Body of pancreas (tissue), 4 donors: Measurements from ENCODE around the gene TEX48. TPM values are rescaled to one million over a fixed set of nuclear protein-coding genes. Genes with fewer than 3 reads are reported as not detected.

Source experiments
- ATAC-seq: fragments of 150-250 bp; one replicate; pipeline ENCODE4 v1.9.1; 2016
- DNase-seq, 4 donors: peaks; one replicate each; pipeline ENCODE4 v3.0.0-alpha.2; 2019
- H3K27ac ChIP-seq, 4 donors: fragments of 200-600 bp; sonication (generic); 1 replicate in 3 of 4; 2 replicates in 1 of 4; pipeline versions ENCODE4 v1.5.1 to v1.6.1; 2016 to 2019; ENCODE audit warnings: mild to moderate bottlenecking in 1 of 4, mixed read lengths in 1 of 4, moderate library complexity in 1 of 4
- H3K27me3 ChIP-seq, 2 donors: fragments of 200-600 bp; sonication (generic); one replicate each; pipeline ENCODE4 v1.6.0; 2016; ENCODE audit warnings: mild to moderate bottlenecking in 1 of 2
- H3K36me3 ChIP-seq, 2 donors: fragments of 200-600 bp; sonication (generic); replicated peaks in 1 of 2; 2 replicates each; pipeline ENCODE4 v1.5.1; 2016; ENCODE audit warnings: low read depth in 2 of 2; ENCODE audit not compliant: insufficient read depth in 1 of 2
- H3K4me1 ChIP-seq: fragments of 200-600 bp; sonication (generic); one replicate; pipeline ENCODE4 v1.6.0; 2016
- H3K4me3 ChIP-seq, 2 donors: fragments of 200-600 bp; sonication (generic); 1 replicate in 1 of 2; 2 replicates in 1 of 2; pipeline ENCODE4 v1.5.1; 2016 to 2019
- H3K9me3 ChIP-seq, 3 donors: fragments of 200-600 bp; sonication (generic); 1 replicate in 2 of 3; 2 replicates in 1 of 3; pipeline ENCODE4 v1.5.1; 2016
- CTCF ChIP-seq, 7 experiments: fragments of 450-650 bp in 4 of 7; fragments of 200-600 bp in 3 of 7; sonication (generic) in 3 of 7; IDR thresholded peaks; one replicate each; pipeline ENCODE4 v1.5.1; 2016 to 2019; ENCODE audit warnings: antibody characterized with exemption in 7 of 7
- POLR2A ChIP-seq, 3 donors: fragments of 450-650 bp; IDR thresholded peaks; one replicate each; pipeline ENCODE4 v1.6.1; 2016; ENCODE audit warnings: antibody characterized with exemption in 3 of 3, mild to moderate bottlenecking in 2 of 3
- WGBS, 2 donors: methylation state at CpG; one replicate each; pipeline ENCODE4 v1.1.5; 2017; 5-methylcytosine and 5-hydroxymethylcytosine counted together
- intact Hi-C: fragments of 100-400 bp; cut with DNase I; formaldehyde crosslinking; loops from one replicate; pipeline ENCODE4 v1.15.1; 2023
- total RNA-seq, 2 donors: library from RNA; depleted of rRNA; stranded (reverse); fragments of >200 nt; gene quantifications; one replicate each; pipeline ENCODE4 v1.1.0, GENCODE V29; 2016

TEX48 gene
- total RNA-seq, 2 donors from 2014 or later = not detected

DNA sequence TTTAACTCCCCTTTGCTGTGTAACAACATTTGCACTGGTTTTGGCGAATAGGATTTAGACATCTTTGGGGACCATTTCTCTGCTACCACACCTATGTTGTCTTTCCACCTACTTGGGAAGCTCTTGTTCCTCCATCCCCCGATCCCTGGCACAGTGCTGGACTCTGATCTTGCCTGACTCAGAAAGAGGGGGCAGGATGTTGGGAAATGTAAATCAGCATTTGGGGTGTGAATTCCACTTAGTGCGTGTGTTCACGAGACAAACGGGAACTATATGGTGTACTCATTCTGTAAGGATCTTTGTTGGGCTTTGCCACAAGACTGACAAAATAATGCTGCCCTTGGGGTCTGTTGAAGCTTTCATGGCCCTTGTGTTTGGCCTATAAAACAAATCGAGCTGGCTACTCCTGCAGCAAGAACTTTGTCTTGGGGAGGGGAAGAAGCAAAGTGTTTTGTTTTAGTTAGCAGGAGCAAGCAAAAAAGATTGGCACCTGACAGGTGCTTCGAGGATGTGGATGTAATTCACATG is 52.4 kb downstream of the TEX48 start:
- no peaks in the 10 kb centered on the region for H3K9me3 ChIP-seq
- intact Hi-C loops = no loop called here
- H3K4me1 ChIP-seq = no peaks in the 10 kb centered on the region
- H3K36me3 ChIP-seq = peaks cover 0 to 1% of the 10 kb centered on the region in 2 donors
- no peaks in the 10 kb centered on the region for H3K27me3 ChIP-seq
- no peak for TF ChIP-seq POLR2A (IDR thresholded peaks at IDR 0.05)
- no peak for TF ChIP-seq CTCF (IDR thresholded peaks at IDR 0.05)
- no peak for DNase-seq
- no peak overlapping the region for H3K27ac ChIP-seq
- H3K4me3 ChIP-seq = no peak overlapping the region
- WGBS, 2 donors = 81 to 83% methylated on average over 7 of the region's 7 CpGs
- no peak for ATAC-seq

DNA sequence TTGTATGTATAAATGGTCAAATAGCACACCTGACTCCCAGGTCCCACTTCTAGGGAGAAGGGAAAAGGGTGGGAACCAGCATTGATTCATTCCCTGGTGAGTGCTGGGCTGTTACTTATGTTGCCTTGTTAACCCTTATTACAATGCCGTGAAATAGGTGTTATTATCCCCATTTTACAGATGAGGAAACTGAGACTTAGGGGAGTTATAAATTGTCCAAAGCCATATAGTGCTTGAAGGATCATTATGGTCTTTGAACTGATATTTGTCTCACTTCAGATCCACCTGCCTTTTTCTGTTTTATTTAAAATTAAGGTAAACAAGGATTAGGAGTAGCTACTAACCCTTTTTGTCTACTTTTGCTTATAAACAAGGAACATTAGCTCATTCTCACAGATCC is 54.4 kb downstream of the TEX48 start:
- no peak for ATAC-seq
- no peak for DNase-seq
- Histone ChIP-seq H3K27ac (no peak overlapping the region), H3K4me3 (no peak overlapping the region), H3K36me3 (peaks cover 0 to under 1% of the 10 kb centered on the region in 2 donors), H3K27me3 (no peaks in the 10 kb centered on the region), H3K4me1 (no peaks in the 10 kb centered on the region), H3K9me3 (no peaks in the 10 kb centered on the region)
- WGBS, 2 donors = 85 to 100% methylated on average over 1 of the region's 1 CpG
- intact Hi-C loops = no loop called here
- TF ChIP-seq POLR2A (IDR thresholded peaks at IDR 0.05) (no peak), CTCF (IDR thresholded peaks at IDR 0.05) (no peak)

DNA sequence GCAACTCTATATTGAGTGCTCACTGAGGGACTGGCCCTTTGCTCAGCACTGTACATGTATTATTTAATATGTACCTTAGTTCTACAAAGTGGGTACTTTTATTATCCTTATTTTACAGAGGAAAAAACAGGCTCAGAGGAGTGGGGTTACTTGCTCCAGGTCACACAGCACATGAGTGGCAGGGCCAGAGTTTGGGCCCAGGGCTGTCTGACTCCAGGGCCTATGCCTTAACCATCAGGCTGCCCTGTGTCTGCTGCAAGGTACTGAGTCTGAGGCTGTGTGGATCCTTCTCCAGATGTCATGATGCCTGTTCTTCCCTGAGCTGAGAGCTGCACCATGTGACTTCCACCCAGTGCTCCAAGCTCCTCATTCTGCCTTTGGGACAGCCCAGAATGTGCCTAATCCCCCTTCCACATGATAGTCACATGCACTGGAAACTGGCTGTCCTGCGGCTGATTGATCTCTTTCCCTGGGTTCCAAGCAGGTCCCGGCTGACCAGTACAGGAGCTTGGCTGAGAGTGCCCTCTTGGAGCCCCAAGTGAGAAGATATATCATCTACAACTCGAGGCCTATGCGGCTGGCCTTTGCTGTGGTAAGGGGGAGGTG is 55.5 kb downstream of the TEX48 start:
- H3K27me3 ChIP-seq = no peaks in the 10 kb centered on the region
- TF ChIP-seq POLR2A (IDR thresholded peaks at IDR 0.05) (no peak), CTCF (IDR thresholded peaks at IDR 0.05) (no peak)
- no peaks in the 10 kb centered on the region for H3K9me3 ChIP-seq
- H3K4me3 ChIP-seq = no peak overlapping the region
- no peak for DNase-seq
- H3K4me1 ChIP-seq = no peaks in the 10 kb centered on the region
- WGBS, 2 donors = 71 to 79% methylated on average over 2 to 4 of the region's 4 CpGs
- ATAC-seq = no peak
- no peaks in the 10 kb centered on the region for H3K36me3 ChIP-seq
- intact Hi-C loops = no loop called here
- H3K27ac ChIP-seq = no peak overlapping the region

DNA sequence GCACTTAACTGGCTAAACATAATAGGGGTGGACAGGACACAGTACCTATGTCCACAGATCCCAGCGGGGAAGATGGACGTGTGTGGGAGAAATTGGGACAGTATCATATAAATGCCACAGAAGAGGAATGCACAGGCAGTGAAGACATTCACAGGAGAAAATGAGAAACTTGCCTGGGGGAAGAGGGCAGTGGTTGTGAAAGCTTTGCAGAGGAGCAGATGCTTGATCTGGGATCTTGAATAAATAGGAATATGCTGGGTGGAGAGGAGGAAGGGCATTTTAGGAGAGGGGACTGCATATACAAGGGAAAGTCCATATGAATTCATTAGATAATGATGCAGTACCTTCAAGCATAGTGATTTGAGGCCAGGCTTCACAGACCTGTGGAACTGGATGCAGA is 57.3 kb downstream of the TEX48 start:
- WGBS, 2 donors = 97 to 98% methylated on average over 2 of the region's 2 CpGs
- Histone ChIP-seq H3K27me3 (no peaks in the 10 kb centered on the region), H3K4me3 (no peak overlapping the region), H3K27ac (no peak overlapping the region), H3K4me1 (no peaks in the 10 kb centered on the region), H3K36me3 (no peaks in the 10 kb centered on the region), H3K9me3 (no peaks in the 10 kb centered on the region)
- ATAC-seq (no peak), DNase-seq (no peak)
- intact Hi-C loops = no loop called here
- TF ChIP-seq POLR2A (IDR thresholded peaks at IDR 0.05) = no peak
- TF ChIP-seq CTCF (IDR thresholded peaks at IDR 0.05) = no peak
